ENCODE measurements around the gene PASK.
"Not testable (repeated sequence)": the region's sequence is repeated elsewhere in the genome, so short reads cannot be mapped to it uniquely, and the experiment has no call there.

The PASK gene

GRCh38 chr2:241148891-241149674 lies at the start of gene PASK:
PASK (minus strand) TSS chr2:241149472; CDS start chr2:241143032, 6,440 bp downstream.
- DNase-seq = peak; percentile 94 to 95

GRCh38 chr2:241198381-241199279 lies 49.4 kb upstream of the PASK start:
- DNase-seq = no peak

GRCh38 chr2:241197947-241198346 lies 48.7 kb upstream of the PASK start:
- DNase-seq = no peak

- not testable (repeated sequence) for DNase-seq
Measured at GRCh38 chr2:241197246-241197645, 48.0 kb upstream of the PASK start.

- DNase-seq = no peak
Measured at GRCh38 chr2:241195506-241196130, 46.3 kb upstream of the PASK start.

- DNase-seq = no peak
Measured at GRCh38 chr2:241194811-241195210, 45.5 kb upstream of the PASK start.

- DNase-seq = no peak
Measured at GRCh38 chr2:241193271-241193670, 44.0 kb upstream of the PASK start.

GRCh38 chr2:241191081-241191480 lies 41.8 kb upstream of the PASK start:
- no peak for DNase-seq

- DNase-seq = no peak
Measured at GRCh38 chr2:241190291-241190981, 41.2 kb upstream of the PASK start.

- DNase-seq = no peak
Measured at GRCh38 chr2:241189856-241190201, 40.6 kb upstream of the PASK start.

GRCh38 chr2:241189093-241189855 lies 40.0 kb upstream of the PASK start:
- DNase-seq = no peak

- DNase-seq = no peak
Measured at GRCh38 chr2:241188361-241189092, 39.3 kb upstream of the PASK start, which contains the start of gene ANO7. ANO7 (plus strand) TSS chr2:241188677; CDS start chr2:241190064, 1,387 bp downstream.

- DNase-seq = no peak
Measured at GRCh38 chr2:241187918-241188234, 38.6 kb upstream of the PASK start.

GRCh38 chr2:241187101-241187917 lies 38.0 kb upstream of the PASK start:
- DNase-seq = no peak

GRCh38 chr2:241185961-241186360 lies 36.7 kb upstream of the PASK start:
- no peak for DNase-seq

- DNase-seq = no peak
Measured at GRCh38 chr2:241184901-241185300, 35.6 kb upstream of the PASK start.

- no peak for DNase-seq
Measured at GRCh38 chr2:241183221-241183620, 33.9 kb upstream of the PASK start.

GRCh38 chr2:241182531-241183133 lies 33.4 kb upstream of the PASK start:
- DNase-seq = no peak

- DNase-seq = no peak
Measured at GRCh38 chr2:241182126-241182525, 32.9 kb upstream of the PASK start.

- DNase-seq = no peak
Measured at GRCh38 chr2:241180495-241180894, 31.2 kb upstream of the PASK start.

Measured in CD4-positive, alpha-beta T cell treated with Interleukin-4 for 1 hour (primary cell).